ACHN (cell line): ENCODE measurements around the gene ZNF580.

ENCODE experiments used
- DNase-seq: peaks from one replicate; pipeline ENCODE4 v3.0.0-alpha.2; 2015
- in situ Hi-C: cut with HindIII; loops from 2 replicates; pipeline ENCODE4 v1.10.0; 2017; ENCODE audit warnings: low sequenced_read_pairs, low pct_ligation_motif_present, low pct_unique_long_range_greater_than_20kb

ZNF580 gene

DNA sequence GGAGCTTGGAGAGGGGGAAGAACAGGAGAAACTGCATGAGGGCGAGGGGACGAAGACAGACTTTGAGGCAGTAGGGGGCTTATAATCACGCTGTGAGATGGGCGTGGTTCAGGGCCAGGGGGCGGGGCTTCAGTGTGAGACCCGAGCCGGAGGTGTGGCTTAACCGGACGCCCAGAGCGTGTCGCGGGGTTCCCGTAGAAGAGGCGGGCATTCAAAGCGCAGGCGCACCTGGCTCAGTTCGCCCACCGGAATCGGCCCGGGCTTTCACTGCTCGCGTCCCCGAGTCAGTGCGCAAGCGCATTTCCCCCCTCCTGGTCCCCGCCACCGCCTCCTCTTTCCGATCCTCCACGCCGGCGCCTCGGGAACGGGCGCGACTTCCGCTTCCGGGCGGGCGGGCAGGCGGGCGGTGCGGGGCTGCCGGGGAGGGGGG is 35.6 kb upstream of the ZNF580 start:
- peak; percentile 96 for DNase-seq
- in situ Hi-C loops = no loop called here

DNA sequence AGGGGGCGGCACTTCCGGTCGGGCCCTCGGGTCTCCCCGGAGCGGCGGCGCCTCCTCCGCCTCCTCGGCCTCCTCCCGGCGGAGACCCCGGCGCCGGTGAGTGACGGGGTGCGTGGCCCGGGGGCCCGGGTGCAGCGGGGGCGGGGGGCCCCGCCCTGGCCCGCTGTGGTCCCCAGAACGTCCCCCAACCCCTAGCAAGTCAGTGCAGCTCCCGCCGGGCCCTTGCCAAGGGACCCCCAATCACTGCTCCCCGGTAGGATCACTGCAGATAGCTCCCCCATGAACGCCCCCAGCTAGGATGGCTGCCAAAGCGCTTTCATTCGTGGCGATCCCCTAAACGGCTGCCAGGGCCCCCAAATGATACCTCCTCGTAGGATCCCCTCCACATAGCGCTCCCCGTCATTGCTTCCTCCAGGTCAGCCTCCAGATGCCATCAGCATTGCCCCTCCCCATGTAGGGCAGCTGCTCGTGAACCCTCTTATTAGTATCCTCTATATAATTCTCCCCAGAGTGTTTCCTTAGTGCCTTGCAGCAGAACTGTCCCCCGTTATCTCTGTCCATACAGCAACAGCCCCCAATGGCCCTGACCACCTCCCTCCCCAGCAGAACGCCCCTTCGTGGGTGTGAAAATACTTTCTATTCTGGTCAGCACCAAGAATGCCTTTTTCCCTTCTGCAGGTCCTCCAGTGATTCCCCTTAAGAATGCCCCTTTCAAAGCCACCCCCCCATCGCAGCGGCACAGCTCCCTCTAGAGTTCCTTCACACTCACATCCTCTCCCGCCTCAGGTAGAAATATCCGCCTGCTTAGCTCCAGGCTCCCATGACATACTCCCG is 34.9 kb upstream of the ZNF580 start, which contains the start of gene ZNF865:
ZNF865 (plus strand) TSS at position 11 of the 834 bp plus-strand sequence. CDS start 7,972 bp downstream, outside the sequence.
- in situ Hi-C loops = no loop called here

DNA sequence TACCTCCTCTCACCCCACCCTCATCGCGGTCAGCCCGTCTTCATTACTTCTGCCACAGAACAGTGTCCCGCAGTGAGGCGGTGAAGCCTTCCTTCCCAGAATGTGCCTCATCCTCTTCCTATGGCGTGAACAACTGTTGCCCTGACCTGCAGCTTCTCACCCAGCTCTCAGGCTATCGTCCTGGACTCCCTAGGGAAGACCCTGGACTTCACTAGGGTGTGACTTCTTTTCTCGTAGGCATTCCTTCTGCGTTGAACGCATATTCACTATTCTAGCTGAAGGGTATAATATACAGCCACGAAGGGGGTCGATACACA is 34.4 kb upstream of the ZNF580 start:
- DNase-seq = no peak
- in situ Hi-C loops = no loop called here

More for the DNA sequence above, 34.9 kb upstream of the ZNF580 start, which contains the start of gene ZNF865:
- peak; percentile 82 for DNase-seq

DNA sequence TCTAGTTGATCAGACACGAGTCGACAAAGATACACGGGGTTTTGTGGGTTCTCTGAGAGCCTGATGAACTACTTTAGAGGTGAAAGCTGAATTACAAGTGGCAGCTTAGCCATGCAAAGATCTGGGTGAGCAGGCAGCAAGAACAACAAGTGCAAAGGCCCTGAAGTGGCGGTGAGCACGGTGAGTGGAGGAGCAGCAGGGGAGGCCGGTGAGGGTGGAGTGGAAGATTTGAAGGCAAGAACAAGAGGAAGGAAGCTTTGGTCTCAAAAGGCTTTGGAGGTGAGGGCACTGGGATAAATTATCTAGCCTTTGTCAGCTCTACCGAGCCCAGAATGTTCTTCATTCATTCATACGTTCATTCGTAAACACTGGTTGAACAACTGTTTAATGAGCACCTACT is 34.0 kb upstream of the ZNF580 start:
- in situ Hi-C loops = no loop called here
- DNase-seq = no peak

DNA sequence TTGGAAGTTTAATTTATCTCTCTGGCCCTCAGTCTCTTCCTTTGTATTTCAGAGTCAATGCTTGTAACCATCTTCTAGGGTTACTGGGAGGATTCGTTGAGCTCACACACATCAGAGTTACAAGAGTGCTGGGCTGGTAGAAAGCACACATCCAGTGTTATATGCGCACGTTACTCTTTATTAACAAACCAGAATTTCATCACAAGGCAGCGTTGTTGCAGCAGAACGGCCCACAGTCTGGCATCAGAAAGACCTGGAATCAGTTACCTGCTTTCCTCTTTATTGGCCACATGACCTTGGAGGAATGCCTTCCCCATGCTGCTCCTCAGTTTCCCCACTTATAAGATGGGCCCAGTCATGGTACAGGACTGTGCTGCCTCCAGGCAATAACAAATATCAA is 31.5 kb upstream of the ZNF580 start:
- no peak for DNase-seq

DNA sequence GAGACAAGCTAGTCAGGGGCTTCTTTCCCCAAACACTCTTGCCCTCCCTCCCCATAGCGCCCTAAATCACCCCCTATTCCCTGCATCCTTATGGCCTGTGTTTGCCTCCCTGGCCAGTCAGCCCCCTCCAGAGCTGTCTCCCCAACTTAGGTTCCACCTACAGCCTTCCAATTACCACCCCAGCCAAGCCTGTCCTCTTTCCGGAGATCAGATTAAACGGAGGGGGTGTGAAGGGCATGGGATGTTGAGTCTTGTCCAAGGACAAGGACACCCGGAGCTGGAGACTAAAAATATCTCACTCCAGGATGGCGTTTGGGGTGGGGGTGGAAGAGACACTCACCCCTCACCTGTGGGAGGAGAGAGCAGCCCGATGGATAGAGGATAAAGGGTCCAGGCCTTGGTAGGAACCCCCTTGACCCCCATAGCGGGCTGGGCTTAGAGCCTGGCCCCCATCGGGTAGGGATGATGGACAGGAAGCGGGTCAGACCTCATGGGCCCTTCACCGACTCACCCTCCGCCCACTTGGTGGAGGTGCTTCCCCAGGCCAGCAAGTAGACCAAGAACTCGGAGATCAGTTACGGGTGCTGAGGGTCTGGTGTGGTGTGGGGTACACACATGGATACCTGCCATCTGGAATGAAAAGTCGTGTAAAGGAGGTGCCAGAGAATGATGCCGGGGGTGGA is 29.4 kb upstream of the ZNF580 start:
- DNase-seq = no peak
- in situ Hi-C loops = no loop called here

More for the DNA sequence above, 31.5 kb upstream of the ZNF580 start:
- in situ Hi-C loops = no loop called here

DNA sequence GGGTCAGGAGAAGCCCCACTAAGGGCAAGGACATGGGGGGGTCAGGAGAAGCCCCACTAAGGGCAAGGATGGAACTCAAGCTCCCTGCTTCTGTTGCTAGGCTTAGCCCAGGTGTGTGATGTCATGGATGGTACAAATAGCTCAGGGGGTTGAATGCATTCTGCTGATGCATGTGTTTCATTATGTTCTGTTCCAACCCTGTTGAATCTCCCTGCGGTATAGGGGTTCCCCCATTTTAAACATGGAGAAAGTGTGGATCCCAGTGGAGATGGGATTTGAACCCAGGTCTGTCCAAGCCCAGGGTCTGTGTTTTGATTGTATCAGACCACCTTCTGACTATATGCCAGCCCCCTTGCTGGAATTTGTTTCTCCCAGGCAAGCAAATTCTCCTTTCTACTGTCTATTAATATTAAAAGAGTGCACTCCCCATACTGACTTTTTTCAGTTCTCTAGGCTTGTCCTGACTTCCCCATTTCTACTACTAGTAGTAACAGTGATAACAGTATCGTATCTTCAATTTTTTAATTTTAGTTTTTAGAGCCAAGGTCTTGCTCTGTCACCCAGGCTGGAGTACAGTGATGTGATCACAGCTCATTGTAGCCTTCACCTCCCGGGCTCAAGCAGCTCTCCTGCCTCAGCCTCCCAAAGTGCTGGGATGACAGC is 28.7 kb upstream of the ZNF580 start:
- no peak for DNase-seq
- in situ Hi-C loops = no loop called here

DNA sequence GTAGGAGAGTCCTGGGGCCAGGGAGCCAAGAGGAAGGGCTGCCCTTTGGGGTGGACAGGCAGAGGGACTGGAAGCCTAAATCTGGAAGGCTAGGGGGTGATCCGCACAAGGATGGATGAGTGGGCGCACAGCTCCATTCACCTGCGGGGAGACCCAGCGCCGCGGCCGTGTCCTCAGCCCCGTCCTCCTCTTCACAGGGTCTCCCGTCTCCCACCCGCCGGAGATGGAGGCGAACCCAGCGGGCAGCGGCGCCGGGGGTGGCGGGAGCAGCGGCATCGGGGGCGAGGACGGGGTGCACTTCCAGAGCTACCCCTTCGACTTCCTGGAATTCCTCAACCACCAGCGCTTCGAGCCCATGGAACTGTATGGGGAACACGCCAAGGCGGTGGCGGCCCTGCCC is 27.4 kb upstream of the ZNF580 start:
- in situ Hi-C loops = no loop called here
- DNase-seq = no peak

DNA sequence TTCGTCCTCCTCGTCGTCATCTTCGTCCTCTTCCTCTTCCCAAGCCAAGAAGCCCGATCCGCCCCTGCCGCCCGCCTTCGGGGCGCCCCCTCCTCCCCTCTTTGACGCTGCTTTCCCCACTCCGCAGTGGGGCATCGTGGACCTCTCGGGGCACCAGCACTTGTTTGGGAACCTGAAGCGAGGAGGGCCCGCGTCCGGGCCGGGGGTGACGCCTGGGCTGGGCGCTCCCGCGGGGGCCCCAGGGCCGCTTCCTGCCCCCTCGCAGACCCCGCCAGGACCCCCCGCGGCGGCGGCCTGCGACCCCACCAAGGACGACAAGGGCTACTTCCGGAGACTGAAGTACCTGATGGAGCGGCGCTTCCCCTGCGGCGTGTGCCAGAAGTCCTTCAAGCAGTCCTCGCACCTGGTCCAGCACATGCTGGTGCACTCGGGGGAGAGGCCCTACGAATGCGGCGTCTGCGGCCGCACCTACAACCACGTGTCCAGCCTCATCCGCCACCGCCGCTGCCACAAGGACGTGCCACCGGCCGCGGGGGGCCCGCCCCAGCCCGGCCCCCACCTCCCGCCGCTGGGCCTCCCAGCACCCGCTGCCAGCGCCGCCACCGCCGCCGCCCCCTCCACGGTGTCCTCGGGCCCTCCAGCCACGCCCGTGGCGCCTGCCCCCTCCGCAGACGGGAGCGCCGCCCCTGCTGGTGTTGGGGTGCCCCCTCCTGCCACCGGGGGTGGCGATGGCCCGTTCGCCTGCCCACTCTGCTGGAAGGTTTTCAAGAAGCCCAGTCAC is 26.7 kb upstream of the ZNF580 start:
- no peak for DNase-seq
- in situ Hi-C loops = no loop called here

DNA sequence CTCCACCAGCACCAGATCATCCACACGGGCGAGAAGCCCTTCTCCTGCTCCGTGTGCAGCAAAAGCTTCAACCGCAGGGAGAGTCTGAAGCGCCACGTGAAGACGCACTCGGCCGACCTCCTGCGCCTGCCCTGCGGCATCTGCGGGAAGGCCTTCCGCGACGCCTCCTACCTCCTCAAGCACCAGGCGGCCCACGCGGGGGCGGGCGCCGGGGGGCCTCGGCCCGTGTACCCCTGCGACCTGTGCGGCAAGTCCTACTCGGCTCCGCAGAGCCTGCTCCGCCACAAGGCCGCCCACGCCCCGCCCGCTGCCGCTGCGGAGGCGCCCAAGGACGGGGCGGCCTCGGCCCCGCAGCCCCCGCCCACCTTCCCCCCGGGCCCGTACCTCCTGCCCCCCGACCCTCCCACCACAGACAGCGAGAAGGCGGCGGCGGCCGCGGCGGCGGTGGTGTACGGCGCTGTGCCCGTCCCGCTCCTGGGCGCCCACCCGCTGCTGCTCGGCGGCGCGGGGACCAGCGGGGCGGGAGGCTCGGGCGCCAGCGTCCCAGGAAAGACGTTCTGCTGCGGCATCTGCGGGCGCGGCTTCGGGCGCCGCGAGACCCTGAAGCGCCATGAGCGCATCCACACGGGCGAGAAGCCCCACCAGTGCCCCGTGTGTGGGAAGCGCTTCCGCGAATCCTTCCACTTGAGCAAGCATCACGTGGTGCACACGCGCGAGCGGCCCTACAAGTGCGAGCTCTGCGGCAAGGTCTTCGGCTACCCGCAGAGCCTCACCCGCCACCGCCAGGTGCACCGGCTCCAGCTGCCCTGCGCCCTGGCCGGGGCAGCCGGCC is 25.9 kb upstream of the ZNF580 start:
- in situ Hi-C loops = no loop called here
- DNase-seq = no peak

DNA sequence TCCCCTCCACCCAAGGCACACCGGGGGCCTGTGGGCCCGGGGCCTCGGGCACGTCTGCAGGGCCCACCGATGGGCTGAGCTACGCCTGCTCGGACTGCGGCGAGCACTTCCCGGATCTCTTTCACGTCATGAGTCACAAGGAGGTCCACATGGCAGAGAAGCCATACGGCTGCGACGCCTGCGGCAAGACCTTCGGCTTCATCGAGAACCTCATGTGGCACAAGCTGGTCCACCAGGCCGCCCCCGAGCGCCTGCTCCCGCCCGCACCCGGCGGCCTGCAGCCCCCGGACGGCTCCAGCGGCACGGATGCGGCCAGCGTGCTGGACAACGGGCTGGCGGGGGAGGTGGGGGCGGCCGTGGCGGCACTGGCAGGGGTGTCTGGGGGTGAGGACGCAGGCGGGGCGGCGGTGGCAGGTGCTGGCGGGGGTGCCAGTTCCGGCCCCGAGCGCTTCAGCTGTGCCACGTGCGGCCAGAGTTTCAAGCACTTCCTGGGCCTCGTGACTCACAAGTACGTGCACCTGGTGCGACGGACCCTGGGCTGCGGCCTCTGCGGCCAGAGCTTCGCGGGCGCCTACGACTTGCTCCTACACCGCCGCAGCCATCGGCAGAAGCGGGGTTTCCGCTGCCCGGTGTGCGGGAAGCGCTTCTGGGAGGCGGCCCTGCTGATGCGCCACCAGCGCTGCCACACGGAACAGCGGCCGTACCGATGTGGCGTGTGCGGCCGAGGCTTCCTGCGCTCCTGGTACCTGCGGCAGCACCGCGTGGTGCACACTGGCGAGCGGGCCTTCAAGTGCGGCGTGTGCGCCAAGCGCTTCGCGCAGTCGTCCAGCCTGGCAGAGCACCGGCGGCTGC is 25.0 kb upstream of the ZNF580 start:
- no peak for DNase-seq
- in situ Hi-C loops = no loop called here

DNA sequence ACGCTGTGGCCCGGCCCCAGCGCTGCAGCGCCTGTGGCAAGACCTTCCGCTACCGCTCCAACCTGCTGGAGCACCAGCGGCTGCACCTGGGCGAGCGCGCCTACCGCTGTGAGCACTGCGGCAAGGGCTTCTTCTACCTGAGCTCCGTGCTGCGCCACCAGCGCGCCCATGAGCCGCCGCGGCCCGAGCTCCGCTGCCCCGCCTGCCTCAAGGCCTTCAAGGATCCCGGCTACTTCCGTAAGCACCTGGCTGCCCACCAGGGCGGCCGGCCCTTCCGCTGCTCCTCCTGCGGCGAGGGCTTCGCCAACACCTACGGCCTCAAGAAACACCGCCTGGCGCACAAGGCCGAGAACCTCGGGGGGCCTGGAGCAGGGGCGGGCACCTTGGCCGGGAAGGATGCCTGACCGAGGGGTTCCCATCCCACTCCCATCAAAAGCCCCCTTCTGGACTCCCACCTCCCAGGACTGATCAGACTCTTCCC is 24.4 kb upstream of the ZNF580 start:
- DNase-seq = no peak
- in situ Hi-C loops = no loop called here

DNA sequence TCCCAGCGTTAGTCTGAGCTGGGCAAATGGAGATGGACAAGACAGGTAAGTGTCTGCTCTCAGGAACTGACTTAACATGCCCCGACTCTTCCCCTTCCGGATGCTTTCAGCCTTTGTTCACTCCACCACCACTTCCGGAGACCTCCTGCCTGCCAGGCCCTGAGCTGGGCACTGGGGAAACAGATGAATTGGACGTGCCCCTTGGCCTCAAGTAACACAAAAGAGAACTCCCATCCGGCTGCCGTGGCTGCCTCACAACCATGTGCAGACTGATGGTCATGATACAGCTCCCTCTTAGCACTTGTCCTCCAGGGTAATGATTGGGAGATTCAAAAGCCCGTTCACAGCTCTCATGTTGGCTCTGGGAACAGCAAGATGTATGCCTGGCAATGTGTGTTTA is 23.4 kb upstream of the ZNF580 start:
- no peak for DNase-seq
- in situ Hi-C loops = no loop called here

DNA sequence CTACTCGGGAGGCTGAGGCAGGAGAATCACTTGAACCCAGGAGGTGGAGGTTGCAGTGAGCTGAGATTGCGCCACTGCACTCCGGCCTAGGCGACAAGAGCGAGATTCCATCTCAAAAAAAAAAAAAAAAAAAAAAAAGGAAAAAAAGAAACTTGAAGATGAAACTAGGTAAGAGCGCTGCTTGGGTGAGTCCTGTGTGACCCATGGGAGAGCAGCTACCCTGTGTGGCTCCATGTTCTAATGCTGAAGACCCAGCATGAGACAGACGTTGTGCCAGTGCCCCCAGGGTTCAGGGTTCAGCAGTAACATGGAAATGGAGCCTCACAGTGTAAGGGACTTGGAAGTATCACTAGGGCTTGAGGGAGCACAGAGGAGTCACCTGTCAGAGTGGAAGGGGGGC is 22.4 kb upstream of the ZNF580 start:
- DNase-seq = no peak
- in situ Hi-C loops = no loop called here

DNA sequence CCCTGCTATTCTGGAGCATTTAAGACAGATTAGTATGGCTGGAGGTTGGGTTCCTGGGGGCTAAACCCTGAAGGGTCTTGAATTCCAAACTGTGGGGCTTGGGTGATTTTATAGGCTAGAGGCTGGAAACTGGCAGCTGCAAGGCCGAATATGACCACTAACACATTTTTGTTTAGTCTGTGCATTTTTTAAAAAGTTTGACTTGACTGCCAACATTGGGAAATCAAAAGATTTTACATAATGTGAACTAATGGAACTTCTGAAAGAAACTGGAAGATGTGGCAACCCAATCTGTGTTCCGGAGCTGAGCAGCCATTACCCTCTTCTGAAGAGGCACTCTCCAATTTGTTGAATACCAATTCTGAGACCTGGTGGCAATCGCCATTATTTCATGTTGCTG is 21.5 kb upstream of the ZNF580 start:
- in situ Hi-C loops = no loop called here
- no peak for DNase-seq

DNA sequence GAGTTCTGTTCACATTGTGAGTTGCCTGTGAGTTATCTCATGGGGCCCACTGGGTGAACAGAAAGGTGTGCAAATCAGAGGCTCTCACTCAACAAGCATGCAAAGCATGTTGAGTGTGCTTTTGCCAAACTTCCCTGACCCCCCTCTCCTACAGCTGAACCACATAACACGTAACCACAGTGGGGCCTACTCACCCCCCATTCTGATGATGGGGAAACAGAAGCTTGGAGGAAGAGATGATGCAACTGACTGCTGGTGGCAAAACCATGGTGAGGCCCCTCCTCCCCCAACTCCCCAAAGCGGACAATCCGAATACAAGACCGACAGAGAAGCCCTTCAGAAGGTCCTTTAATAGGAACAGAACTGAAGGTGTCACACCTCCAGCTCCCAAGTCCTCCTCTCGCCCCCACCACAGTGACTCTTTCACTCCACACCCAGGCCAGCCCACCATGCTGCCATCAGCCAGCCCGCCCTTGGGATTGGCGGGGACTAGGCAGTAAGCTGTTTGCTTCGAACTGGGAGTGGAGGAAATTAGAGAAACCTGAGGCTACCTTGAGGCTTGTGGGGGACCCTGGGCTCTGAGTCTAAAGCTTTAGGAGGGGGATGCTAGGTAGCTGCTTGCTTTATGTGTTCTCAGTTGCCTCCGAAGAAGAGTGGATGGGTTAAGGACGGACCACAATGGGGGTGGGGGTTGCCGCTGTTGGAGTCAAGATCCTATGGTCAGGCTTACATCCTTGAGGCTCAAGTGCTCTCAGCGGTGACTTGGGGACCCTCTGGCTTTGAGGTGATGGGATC is 20.2 kb upstream of the ZNF580 start:
- DNase-seq = no peak
- in situ Hi-C loops = loop anchor here (10.0 kb wide), 1 partner anchor 106 kb away; no protein-coding TSS in a partner anchor
